ENCODE results near the gene CADM1.

CADM1 gene

GRCh38 chr11:115284773-115285172, 219.4 kb downstream of the CADM1 start:
- no peaks in the 10 kb centered on the region for H3K9me3 ChIP-seq (ENCODE audit: insufficient read depth, low read length)
- H3K27me3 ChIP-seq (ENCODE audit: low read depth, low read length) = peaks cover 20% of the 10 kb centered on the region
- no peaks in the 10 kb centered on the region for H3K79me2 ChIP-seq (ENCODE audit: low read length)
- no peaks in the 10 kb centered on the region for H3K4me1 ChIP-seq (ENCODE audit: low read length)
- no peak for TF ChIP-seq EZH2phosphoT487 (IDR thresholded peaks at IDR 0.05; ENCODE audit: low read depth)
- TF ChIP-seq CTCF (IDR thresholded peaks at IDR 0.05; ENCODE audit: low read depth, low read length) = no peak
- no peak overlapping the region for H3K9ac ChIP-seq (ENCODE audit: low read length)
- no peak overlapping the region for H3K4me3 ChIP-seq (ENCODE audit: low read length)
- no peaks in the 10 kb centered on the region for H4K20me1 ChIP-seq (ENCODE audit: insufficient read depth, low read length)
- no peak overlapping the region for H3K27ac ChIP-seq (ENCODE audit: low read length)
- no peak overlapping the region for H3K4me2 ChIP-seq (ENCODE audit: low read length)
- H2AFZ ChIP-seq (ENCODE audit: low read depth, low read length) = no peak overlapping the region
- no peaks in the 10 kb centered on the region for H3K36me3 ChIP-seq (replicated peaks; ENCODE audit: low read depth, low read length)

- Histone ChIP-seq H3K9ac (ENCODE audit: low read length) (no peak overlapping the region), H3K4me2 (ENCODE audit: low read length) (no peak overlapping the region), H3K27ac (ENCODE audit: low read length) (no peak overlapping the region), H3K4me3 (ENCODE audit: low read length) (no peak overlapping the region), H3K4me1 (ENCODE audit: low read length) (no peaks in the 10 kb centered on the region), H3K36me3 (replicated peaks; ENCODE audit: low read depth, low read length) (no peaks in the 10 kb centered on the region), H2AFZ (ENCODE audit: low read depth, low read length) (no peak overlapping the region), H4K20me1 (ENCODE audit: insufficient read depth, low read length) (no peaks in the 10 kb centered on the region), H3K27me3 (ENCODE audit: low read depth, low read length) (peaks cover 32% of the 10 kb centered on the region), H3K79me2 (ENCODE audit: low read length) (no peaks in the 10 kb centered on the region), H3K9me3 (ENCODE audit: insufficient read depth, low read length) (no peaks in the 10 kb centered on the region; the same call in 1 of the 2 replicates)
- TF ChIP-seq EZH2phosphoT487 (IDR thresholded peaks at IDR 0.05; ENCODE audit: low read depth) (no peak), CTCF (IDR thresholded peaks at IDR 0.05; ENCODE audit: low read depth, low read length) (no peak)
These were observed 221.3 kb downstream of the CADM1 start for GRCh38 chr11:115282923-115283322.

- H3K9ac ChIP-seq (ENCODE audit: low read length) = no peak overlapping the region
- no peak overlapping the region for H3K4me2 ChIP-seq (ENCODE audit: low read length)
- no peaks in the 10 kb centered on the region for H4K20me1 ChIP-seq (ENCODE audit: insufficient read depth, low read length)
- no peak overlapping the region for H2AFZ ChIP-seq (ENCODE audit: low read depth, low read length)
- no peaks in the 10 kb centered on the region; the same call in 1 of the 2 replicates for H3K9me3 ChIP-seq (ENCODE audit: insufficient read depth, low read length)
- no peaks in the 10 kb centered on the region for H3K36me3 ChIP-seq (replicated peaks; ENCODE audit: low read depth, low read length)
- no peaks in the 10 kb centered on the region for H3K79me2 ChIP-seq (ENCODE audit: low read length)
- no peak overlapping the region for H3K4me3 ChIP-seq (ENCODE audit: low read length)
- TF ChIP-seq CTCF (IDR thresholded peaks at IDR 0.05; ENCODE audit: low read depth, low read length) = no peak
- TF ChIP-seq EZH2phosphoT487 (IDR thresholded peaks at IDR 0.05; ENCODE audit: low read depth) = no peak
- peaks cover 52% of the 10 kb centered on the region for H3K27me3 ChIP-seq (ENCODE audit: low read depth, low read length)
- no peaks in the 10 kb centered on the region for H3K4me1 ChIP-seq (ENCODE audit: low read length)
- H3K27ac ChIP-seq (ENCODE audit: low read length) = no peak overlapping the region
These were observed 223.4 kb downstream of the CADM1 start for GRCh38 chr11:115280775-115281174.

GRCh38 chr11:115279813-115280761, 224.1 kb downstream of the CADM1 start:
- H3K9me3 ChIP-seq (ENCODE audit: insufficient read depth, low read length) = no peaks in the 10 kb centered on the region; the same call in 1 of the 2 replicates
- no peak overlapping the region for H3K4me3 ChIP-seq (ENCODE audit: low read length)
- no peak overlapping the region for H2AFZ ChIP-seq (ENCODE audit: low read depth, low read length)
- H4K20me1 ChIP-seq (ENCODE audit: insufficient read depth, low read length) = no peaks in the 10 kb centered on the region
- H3K79me2 ChIP-seq (ENCODE audit: low read length) = no peaks in the 10 kb centered on the region
- no peak overlapping the region for H3K9ac ChIP-seq (ENCODE audit: low read length)
- no peak for TF ChIP-seq CTCF (IDR thresholded peaks at IDR 0.05; ENCODE audit: low read depth, low read length)
- no peak for TF ChIP-seq EZH2phosphoT487 (IDR thresholded peaks at IDR 0.05; ENCODE audit: low read depth)
- no peaks in the 10 kb centered on the region for H3K4me1 ChIP-seq (ENCODE audit: low read length)
- H3K27ac ChIP-seq (ENCODE audit: low read length) = no peak overlapping the region
- no peaks in the 10 kb centered on the region for H3K36me3 ChIP-seq (replicated peaks; ENCODE audit: low read depth, low read length)
- peaks cover 54% of the 10 kb centered on the region for H3K27me3 ChIP-seq (ENCODE audit: low read depth, low read length)
- no peak overlapping the region for H3K4me2 ChIP-seq (ENCODE audit: low read length)

Data from OCI-LY3 (cell line).